ENCODE data around the gene MTUS2. TPM values are rescaled to one million over a fixed set of nuclear protein-coding genes. Genes with fewer than 3 reads are reported as not detected.

Gene MTUS2
- total RNA-seq, 1 experiment from 2014 or later: 0.10 TPM

GRCh38 chr13:28859069-28859468 is 38.9 kb downstream of the MTUS2 start:
- no peak for DNase-seq (ENCODE audit: low spot score)

GRCh38 chr13:28859717-28860116 is 39.6 kb downstream of the MTUS2 start:
- DNase-seq (ENCODE audit: low spot score): no peak

- DNase-seq (ENCODE audit: low spot score): no peak
Observed at GRCh38 chr13:28864544-28864943, 44.4 kb downstream of the MTUS2 start.

GRCh38 chr13:28865149-28865744 is 45.1 kb downstream of the MTUS2 start:
- DNase-seq (ENCODE audit: low spot score): no peak

GRCh38 chr13:28865951-28866350 is 45.8 kb downstream of the MTUS2 start:
- no peak for DNase-seq (ENCODE audit: low spot score)

GRCh38 chr13:28866932-28867331 is 46.8 kb downstream of the MTUS2 start:
- no peak for DNase-seq (ENCODE audit: low spot score)

GRCh38 chr13:28867564-28867963 is 47.4 kb downstream of the MTUS2 start:
- no peak for DNase-seq (ENCODE audit: low spot score)

GRCh38 chr13:28872427-28873176 is 52.5 kb downstream of the MTUS2 start:
- no peak for DNase-seq (ENCODE audit: low spot score)

- no peak for DNase-seq (ENCODE audit: low spot score)
Observed at GRCh38 chr13:28875846-28876615, 55.9 kb downstream of the MTUS2 start.

- no peak for DNase-seq (ENCODE audit: low spot score)
Observed at GRCh38 chr13:28877408-28877807, 57.3 kb downstream of the MTUS2 start.

GRCh38 chr13:28885181-28885580 is 65.0 kb downstream of the MTUS2 start:
- DNase-seq (ENCODE audit: low spot score): no peak

- DNase-seq (ENCODE audit: low spot score): no peak
Observed at GRCh38 chr13:28889086-28889732, 69.1 kb downstream of the MTUS2 start.

- DNase-seq (ENCODE audit: low spot score): no peak
Observed at GRCh38 chr13:28890712-28891111, 70.6 kb downstream of the MTUS2 start.

GRCh38 chr13:28918030-28918429 is 97.9 kb downstream of the MTUS2 start:
- DNase-seq (ENCODE audit: low spot score): no peak

- DNase-seq (ENCODE audit: low spot score): no peak
Observed at GRCh38 chr13:28922341-28922740, 102.2 kb downstream of the MTUS2 start.

- no peak for DNase-seq (ENCODE audit: low spot score)
Observed at GRCh38 chr13:28935104-28935503, 115.0 kb downstream of the MTUS2 start.

GRCh38 chr13:28942906-28943305 is 122.8 kb downstream of the MTUS2 start:
- DNase-seq (ENCODE audit: low spot score): no peak

GRCh38 chr13:28953714-28954418 is 133.7 kb downstream of the MTUS2 start:
- no peak for DNase-seq (ENCODE audit: low spot score)

GRCh38 chr13:28954419-28954725 is 134.2 kb downstream of the MTUS2 start:
- DNase-seq (ENCODE audit: low spot score): no peak

- no peak for DNase-seq (ENCODE audit: low spot score)
Observed at GRCh38 chr13:28954810-28955209, 134.7 kb downstream of the MTUS2 start.

- DNase-seq (ENCODE audit: low spot score): no peak
Observed at GRCh38 chr13:28955264-28955966, 135.3 kb downstream of the MTUS2 start.
